HepG2 (cell line): ENCODE data around the gene GALNT15. TPM values are rescaled to one million over a fixed set of nuclear protein-coding genes. Genes with fewer than 3 reads are reported as not detected.

Experiments used
- ATAC-seq: fragments of 200-7000 bp; cut with Tn5 transposase; 3 replicates; pipeline ENCODE4 v1.9.1; 2020; ENCODE audit warnings: mild to moderate bottlenecking, moderate library complexity
- BruUV-seq: library from RNA; stranded (reverse); fragments of 400-500 nt; replicated peaks from 2 replicates; lab custom pipeline; 2021; lab: Mats Ljungman, UMichigan
- CTCF ChIA-PET: fragments of 300-600 bp; formaldehyde crosslinking; extraction: SDS; loops from one replicate; lab custom pipeline; 2021; ENCODE audit warnings: low total read pairs, inconsistent platforms, low intra/inter-chr PET ratio; lab: Yijun Ruan, JAX
- POLR2A ChIA-PET: fragments of 350-600 bp; sonication (Branson Sonifier 250); formaldehyde crosslinking; loops from one replicate; lab custom pipeline; 2020; ENCODE audit warnings: antibody characterized with exemption, inconsistent platforms; lab: Yijun Ruan, JAX
- DNase-seq: peaks from one replicate; pipeline ENCODE4 v3.0.0-alpha.2; 2015; ENCODE audit warnings: low spot score
- FAIRE-seq: peaks from 3 replicates; lab custom pipeline; 2011; peaks lifted over from hg19 to GRCh38; lab: Jason Lieb, UNC
- H2AFZ ChIP-seq: one replicate; pipeline ENCODE4 v1.6.1; 2011; ENCODE audit warnings: low read length, inconsistent platforms
- H3K27ac ChIP-seq: fragments of 300-600 bp; 3 replicates; pipeline ENCODE4 v1.8.0; 2011; ENCODE audit warnings: mixed run types, mild to moderate bottlenecking, mixed read lengths, low read length, inconsistent platforms; ENCODE audit not compliant: insufficient read depth; ENCODE audit errors: extremely low read length
- H3K27me3 ChIP-seq, 2 experiments: fragments of 200-600 bp in 1 of 2; 2 replicates in 1 of 2; 3 replicates in 1 of 2; pipeline versions ENCODE4 v1.6.0 to v1.8.0; 2011; ENCODE audit warnings: low read length in 2 of 2, mild to moderate bottlenecking in 2 of 2, moderate library complexity in 2 of 2, inconsistent platforms in 1 of 2; ENCODE audit not compliant: insufficient read depth in 2 of 2, control insufficient read depth in 1 of 2
- H3K36me3 ChIP-seq, 2 experiments: fragments of 200-600 bp in 1 of 2; replicated peaks in 1 of 2; 2 replicates in 1 of 2; 3 replicates in 1 of 2; pipeline versions ENCODE4 v1.5.1 to v1.8.0; 2011; ENCODE audit warnings: low read length in 2 of 2, inconsistent platforms in 1 of 2; ENCODE audit not compliant: insufficient read depth in 2 of 2, control insufficient read depth in 1 of 2
- H3K4me1 ChIP-seq: 2 replicates; pipeline ENCODE4 v1.5.1; 2012; ENCODE audit warnings: low read length, inconsistent platforms; ENCODE audit not compliant: insufficient read depth
- H3K4me2 ChIP-seq: 2 replicates; pipeline ENCODE4 v1.6.0; 2011; ENCODE audit warnings: low read depth, low read length, inconsistent platforms
- H3K4me3 ChIP-seq, 3 experiments: fragments of 200-600 bp in 1 of 3; sonication (generic), shearing (Covaris generic) in 1 of 3; replicated peaks in 1 of 3; 2 replicates each; pipeline ENCODE4 v1.5.1; 2011 to 2016; ENCODE audit warnings: low read length in 3 of 3, inconsistent platforms in 2 of 3, low read depth in 2 of 3, mild to moderate bottlenecking in 2 of 3, control low read depth in 1 of 3, mixed read lengths in 1 of 3; ENCODE audit not compliant: insufficient read depth in 1 of 3
- H3K79me2 ChIP-seq: one replicate; pipeline ENCODE4 v1.6.1; 2011; ENCODE audit warnings: low read length, inconsistent platforms; ENCODE audit not compliant: insufficient read depth
- H3K9ac ChIP-seq: 2 replicates; pipeline ENCODE4 v1.6.0; 2011; ENCODE audit warnings: mild to moderate bottlenecking, low read depth, low read length, inconsistent platforms; ENCODE audit not compliant: insufficient read depth
- H3K9me3 ChIP-seq: 2 replicates; pipeline ENCODE4 v1.5.1; 2012; ENCODE audit warnings: mild to moderate bottlenecking, low read length
- H4K20me1 ChIP-seq: 2 replicates; pipeline ENCODE4 v1.6.0; 2011; ENCODE audit warnings: inconsistent platforms, mild to moderate bottlenecking, low read length, moderate library complexity; ENCODE audit not compliant: insufficient read depth
- ATF1 ChIP-seq: IDR thresholded peaks from 2 replicates; pipeline ENCODE4 v1.6.1; 2016; ENCODE audit warnings: mild to moderate bottlenecking, control low read depth
- FOSL2 ChIP-seq: sonication (generic); formaldehyde crosslinking; IDR thresholded peaks from 2 replicates; pipeline ENCODE4 v1.4.0; 2020; ENCODE audit warnings: missing genetic modification reagents
- HOXA9 ChIP-seq: sonication (generic); formaldehyde crosslinking; IDR thresholded peaks from 2 replicates; pipeline ENCODE4 v1.8.1; 2022; ENCODE audit warnings: missing genetic modification reagents, mild to moderate bottlenecking, moderate library complexity, borderline replicate concordance
- MYC ChIP-seq: sonication (generic); formaldehyde crosslinking; IDR thresholded peaks from 2 replicates; pipeline ENCODE4 v1.9.0; 2021; ENCODE audit warnings: missing genetic modification reagents, borderline replicate concordance
- NRL ChIP-seq: sonication (generic); formaldehyde crosslinking; IDR thresholded peaks from 2 replicates; pipeline ENCODE4 v1.5.0; 2020; ENCODE audit warnings: missing genetic modification reagents, mild to moderate bottlenecking, moderate library complexity, borderline replicate concordance
- PCBP1 ChIP-seq: fragments of 200-400 bp; formaldehyde crosslinking; IDR thresholded peaks from 2 replicates; pipeline ENCODE4 v1.6.1; 2017; ENCODE audit warnings: mild to moderate bottlenecking, low read depth, low read length, borderline replicate concordance
- RELA ChIP-seq: sonication (generic); formaldehyde crosslinking; IDR thresholded peaks from 2 replicates; pipeline ENCODE4 v1.4.0; 2020; ENCODE audit warnings: missing genetic modification reagents
- RXRB ChIP-seq: IDR thresholded peaks from 2 replicates; pipeline ENCODE4 v1.6.1; 2016; ENCODE audit warnings: borderline replicate concordance, missing genetic modification reagents, missing compliant biosample characterization
- SMARCE1 ChIP-seq: fragments of 450-650 bp; IDR thresholded peaks from 2 replicates; pipeline ENCODE4 v1.6.1; 2017; ENCODE audit warnings: borderline replicate concordance
- THYN1 ChIP-seq: sonication (generic); formaldehyde crosslinking; IDR thresholded peaks from 2 replicates; pipeline ENCODE4 v1.8.1; 2023; ENCODE audit warnings: low read depth, mild to moderate bottlenecking, moderate library complexity, missing genetic modification reagents, borderline replicate concordance
- ZNF225 ChIP-seq: sonication (generic); formaldehyde crosslinking; IDR thresholded peaks from 2 replicates; pipeline ENCODE4 v1.4.0; 2020; ENCODE audit warnings: mild to moderate bottlenecking, missing genetic modification reagents
- ZNF30 ChIP-seq: sonication (generic); formaldehyde crosslinking; IDR thresholded peaks from 2 replicates; pipeline ENCODE4 v1.5.0; 2020; ENCODE audit warnings: mild to moderate bottlenecking, missing genetic modification reagents
- ZNF724P ChIP-seq: sonication (generic); formaldehyde crosslinking; IDR thresholded peaks from 2 replicates; pipeline ENCODE4 v1.8.0; 2022; ENCODE audit warnings: missing genetic modification reagents, borderline replicate concordance
- ZNF790 ChIP-seq: sonication (generic); formaldehyde crosslinking; IDR thresholded peaks from 2 replicates; pipeline ENCODE4 v1.8.0; 2022; ENCODE audit warnings: missing genetic modification reagents, mild to moderate bottlenecking, borderline replicate concordance
- ZNF891 ChIP-seq: sonication (generic); formaldehyde crosslinking; IDR thresholded peaks from 2 replicates; pipeline ENCODE4 v1.5.0; 2020; ENCODE audit warnings: mild to moderate bottlenecking, missing genetic modification reagents
- WGBS: methylation state at CpG from one replicate; pipeline ENCODE4 v1.1.6; 2017; ENCODE audit warnings: low lambda C conversion rate; 5-methylcytosine and 5-hydroxymethylcytosine counted together
- in situ Hi-C: cut with HindIII; loops from 2 replicates; pipeline ENCODE4 v1.10.0; 2017; ENCODE audit warnings: low pct_unique_long_range_greater_than_20kb; ENCODE audit not compliant: extremely low pct_ligation_motif_present
- intact Hi-C: fragments of 100-400 bp; cut with micrococcal nuclease; formaldehyde crosslinking; loops from one replicate; pipeline ENCODE4 v1.10.0; 2022; ENCODE audit not compliant: unreplicated experiment
- polyA plus RNA-seq, 8 experiments: library from polyadenylated mRNA; depleted of rRNA in 3 of 8; stranded (reverse) in 7 of 8; unstranded in 1 of 8; fragments of >200 nt; fragmentation: Illumina TruSeq in 4 of 8; extraction: Trizol in 4 of 8; gene quantifications; 2 replicates each; pipeline versions ENCODE4 v1.2.1 to v1.2.3, GENCODE V29; 2011 to 2016; ENCODE audit warnings: low read depth in 4 of 8, missing spikeins in 1 of 8, mixed read lengths in 1 of 8; ENCODE audit not compliant: insufficient read depth in 1 of 8
- total RNA-seq, 5 experiments: library from RNA; depleted of rRNA; stranded (reverse); fragments of >200 nt; fragmentation: Illumina TruSeq; extraction: Trizol; gene quantifications; 2 replicates each; pipeline ENCODE4 v1.2.3, GENCODE V29; 2016; ENCODE audit warnings: low read depth in 1 of 5
- TF ChIP-seq, protein P1 (sequence below): sonication (generic); formaldehyde crosslinking; IDR thresholded peaks from 2 replicates; pipeline ENCODE4 v1.4.0; 2020; ENCODE audit warnings: missing genetic modification reagents
- TF ChIP-seq, protein P2 (sequence below): sonication (generic); formaldehyde crosslinking; conservative IDR thresholded peaks from 2 replicates; pipeline ENCODE4 v1.8.0; 2022; ENCODE audit warnings: low read depth, missing genetic modification reagents
- TF ChIP-seq, protein P3 (sequence below): sonication (generic); formaldehyde crosslinking; IDR thresholded peaks from 2 replicates; pipeline ENCODE4 v1.5.1; 2020; ENCODE audit warnings: missing genetic modification reagents, mild to moderate bottlenecking, borderline replicate concordance

Gene GALNT15
- total and polyA plus RNA-seq, 2 of the 13 experiments (the other 11 are each of a cell fraction or from before 2014, with no cell fraction given): 0.02 to 0.04 TPM

DNA sequence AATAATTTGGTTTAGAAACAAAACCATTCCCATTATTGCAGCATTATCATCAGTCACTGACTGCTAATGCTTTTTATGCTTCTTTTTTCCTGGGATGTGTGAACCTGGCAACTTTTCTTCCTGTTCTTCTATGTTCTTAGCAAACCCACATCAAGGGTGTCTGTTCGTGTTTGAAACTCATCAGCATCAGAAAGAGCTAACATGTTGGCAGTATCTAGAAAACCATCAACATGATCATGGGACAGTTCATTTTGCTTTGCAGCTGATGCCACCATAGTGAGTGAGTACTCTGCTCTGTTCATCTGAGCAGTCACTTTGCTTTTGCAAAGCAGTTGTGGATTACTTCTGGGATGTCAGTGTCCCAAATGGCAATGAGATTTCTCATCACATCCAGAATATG lies 84.4 kb downstream of the GALNT15 start:
- Histone ChIP-seq H4K20me1 (no peaks in the 10 kb centered on the region), H3K9me3 (no peaks in the 10 kb centered on the region), H3K27ac (no peak overlapping the region), H2AFZ (no peak overlapping the region), H3K4me1 (peaks cover 26% of the 10 kb centered on the region), H3K4me3 (no peak overlapping the region), H3K9ac (no peak overlapping the region), H3K27me3 (no peaks in the 10 kb centered on the region), H3K79me2 (peaks cover 15% of the 10 kb centered on the region), H3K4me2 (no peak overlapping the region), H3K36me3 (peaks cover 1 to 26% of the 10 kb centered on the region in 2 experiments; a peak in 3 of 5 replicates)
- TF ChIP-seq ZNF30 (CRISPR knock-in tag): no peak
- no peak for TF ChIP-seq ZNF790 (CRISPR knock-in tag)
- TF ChIP-seq FOSL2 (CRISPR knock-in tag): no peak
- TF ChIP-seq NRL (CRISPR knock-in tag): no peak
- no peak for TF ChIP-seq HOXA9 (CRISPR knock-in tag)
- no peak for TF ChIP-seq ZNF891 (CRISPR knock-in tag)
- TF ChIP-seq ZNF225 (CRISPR knock-in tag): no peak
- TF ChIP-seq, protein P1, sequence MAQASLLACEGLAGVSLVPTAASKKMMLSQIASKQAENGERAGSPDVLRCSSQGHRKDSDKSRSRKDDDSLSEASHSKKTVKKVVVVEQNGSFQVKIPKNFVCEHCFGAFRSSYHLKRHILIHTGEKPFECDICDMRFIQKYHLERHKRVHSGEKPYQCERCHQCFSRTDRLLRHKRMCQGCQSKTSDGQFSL: no peak
- TF ChIP-seq ATF1: no peak
- no peak for TF ChIP-seq SMARCE1
- TF ChIP-seq, protein P2, sequence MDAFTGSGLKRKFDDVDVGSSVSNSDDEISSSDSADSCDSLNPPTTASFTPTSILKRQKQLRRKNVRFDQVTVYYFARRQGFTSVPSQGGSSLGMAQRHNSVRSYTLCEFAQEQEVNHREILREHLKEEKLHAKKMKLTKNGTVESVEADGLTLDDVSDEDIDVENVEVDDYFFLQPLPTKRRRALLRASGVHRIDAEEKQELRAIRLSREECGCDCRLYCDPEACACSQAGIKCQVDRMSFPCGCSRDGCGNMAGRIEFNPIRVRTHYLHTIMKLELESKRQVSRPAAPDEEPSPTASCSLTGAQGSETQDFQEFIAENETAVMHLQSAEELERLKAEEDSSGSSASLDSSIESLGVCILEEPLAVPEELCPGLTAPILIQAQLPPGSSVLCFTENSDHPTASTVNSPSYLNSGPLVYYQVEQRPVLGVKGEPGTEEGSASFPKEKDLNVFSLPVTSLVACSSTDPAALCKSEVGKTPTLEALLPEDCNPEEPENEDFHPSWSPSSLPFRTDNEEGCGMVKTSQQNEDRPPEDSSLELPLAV: no peak
- TF ChIP-seq, protein P3, sequence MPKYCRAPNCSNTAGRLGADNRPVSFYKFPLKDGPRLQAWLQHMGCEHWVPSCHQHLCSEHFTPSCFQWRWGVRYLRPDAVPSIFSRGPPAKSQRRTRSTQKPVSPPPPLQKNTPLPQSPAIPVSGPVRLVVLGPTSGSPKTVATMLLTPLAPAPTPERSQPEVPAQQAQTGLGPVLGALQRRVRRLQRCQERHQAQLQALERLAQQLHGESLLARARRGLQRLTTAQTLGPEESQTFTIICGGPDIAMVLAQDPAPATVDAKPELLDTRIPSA (CRISPR knock-in tag): no peak
- no peak for TF ChIP-seq THYN1 (CRISPR knock-in tag)
- TF ChIP-seq RELA (CRISPR knock-in tag): no peak
- no peak for TF ChIP-seq PCBP1
- TF ChIP-seq RXRB: no peak
- TF ChIP-seq MYC (CRISPR knock-in tag): no peak
- no peak for TF ChIP-seq ZNF724P (CRISPR knock-in tag)
- no peak for DNase-seq
- no peak for FAIRE-seq
- in situ Hi-C loops (no loop called here), intact Hi-C loops (no loop called here)
- ATAC-seq: no peak
- ChIA-PET POLR2A (no interaction called here), CTCF (no interaction called here)
- 85% methylated on average over 1 of the region's 1 CpG for WGBS
- BruUV-seq: no TSS peak
